Spleen (tissue), 11 donors: ENCODE results near the gene CIAPIN1. TPM values are rescaled to one million over a fixed set of nuclear protein-coding genes. Genes with fewer than 3 reads are reported as not detected.

Experiments
- DNase-seq: peaks from one replicate; pipeline ENCODE4 v3.0.0-alpha.2; 2020
- H3K27ac ChIP-seq, 8 donors: fragments of 200-600 bp; sonication (generic) in 7 of 8; 1 replicate in 4 of 8; 2 replicates in 4 of 8; pipeline versions ENCODE4 v1.5.0 to v1.8.0; 2016 to 2021; ENCODE audit warnings: inconsistent platforms in 4 of 8, mild to moderate bottlenecking in 4 of 8, moderate library complexity in 1 of 8
- H3K27me3 ChIP-seq, 7 donors: fragments of 200-600 bp; sonication (generic) in 6 of 7; replicated peaks in 1 of 7; 1 replicate in 4 of 7; 2 replicates in 3 of 7; pipeline versions ENCODE4 v1.5.0 to v1.8.0; 2016 to 2021; ENCODE audit warnings: inconsistent platforms in 3 of 7, mild to moderate bottlenecking in 1 of 7
- H3K36me3 ChIP-seq, 6 donors: fragments of 200-600 bp; sonication (generic) in 5 of 6; 1 replicate in 4 of 6; 2 replicates in 2 of 6; pipeline versions ENCODE4 v1.5.0 to v1.8.0; 2016 to 2021; ENCODE audit warnings: inconsistent platforms in 2 of 6
- H3K4me1 ChIP-seq, 6 donors: fragments of 200-600 bp; sonication (generic) in 5 of 6; 1 replicate in 3 of 6; 2 replicates in 3 of 6; pipeline versions ENCODE4 v1.5.0 to v1.8.0; 2016 to 2021; ENCODE audit warnings: inconsistent platforms in 3 of 6
- H3K4me3 ChIP-seq, 8 donors: fragments of 200-600 bp; sonication (generic) in 7 of 8; 1 replicate in 4 of 8; 2 replicates in 4 of 8; pipeline versions ENCODE4 v1.5.0 to v1.8.0; 2016 to 2021; ENCODE audit warnings: inconsistent platforms in 4 of 8, mild to moderate bottlenecking in 4 of 8, moderate library complexity in 2 of 8
- H3K9me3 ChIP-seq, 8 donors: fragments of 200-600 bp; sonication (generic) in 7 of 8; 1 replicate in 4 of 8; 2 replicates in 4 of 8; pipeline versions ENCODE4 v1.5.0 to v1.8.0; 2016 to 2021; ENCODE audit warnings: inconsistent platforms in 4 of 8
- POLR2A ChIP-seq, 3 donors: fragments of 450-650 bp; IDR thresholded peaks; one replicate each; pipeline ENCODE4 v1.5.1; 2017; ENCODE audit warnings: antibody characterized with exemption in 3 of 3, mild to moderate bottlenecking in 1 of 3
- POLR2AphosphoS5 ChIP-seq, 3 donors: sonication (generic); formaldehyde crosslinking; IDR thresholded peaks; one replicate each; pipeline ENCODE4 v1.5.1; 2017; ENCODE audit warnings: antibody characterized with exemption in 3 of 3
- WGBS, 5 donors: extraction: QIAGEN DNeasy Blood & Tissue Kit in 3 of 5; methylation state at CpG; one replicate each; pipeline versions ENCODE4 v1.1.5 to v1.1.7; 2013 to 2018; 5-methylcytosine and 5-hydroxymethylcytosine counted together
- intact Hi-C: fragments of 100-400 bp; cut with DNase I; formaldehyde crosslinking; loops from one replicate; pipeline ENCODE4 v1.15.0; 2023; ENCODE audit warnings: low total_unique reads
- polyA plus RNA-seq, 3 donors: library from polyadenylated mRNA; stranded (reverse); fragments of 200-250 nt; gene quantifications; one replicate each; pipeline ENCODE4 v1.2.1, GENCODE V29; 2013
- total RNA-seq, 7 donors: library from RNA; depleted of rRNA in 3 of 7; stranded (reverse); fragments of >200 nt in 3 of 7; fragmentation: NEBNext Ultra II Directional in 4 of 7; extraction: Animal tissue kit (Norgen Biotek cat#: 25700) in 4 of 7; gene quantifications; one replicate each; pipeline versions ENCODE4 v1.1.0 to v1.2.1, GENCODE V29; 2016 to 2021
- TF ChIP-seq, protein P1 (sequence below), 11 experiments: fragments of 200-600 bp in 7 of 11; fragments of 450-650 bp in 4 of 11; sonication (generic) in 4 of 11; IDR thresholded peaks in 8 of 11; conservative IDR thresholded peaks in 3 of 11; 1 replicate in 7 of 11; 2 replicates in 4 of 11; pipeline versions ENCODE4 v1.4.0 to v1.8.0; 2016 to 2021; ENCODE audit warnings: antibody characterized with exemption in 11 of 11, inconsistent platforms in 4 of 11, mild to moderate bottlenecking in 1 of 11
- donor health status: healthy with polysubstance abuse.
- donor health status: DM: no; HTN: no; CAD: no; lungs with moderate emphysema.
- donor health status: DM: no; HTN: no; CAD: no.
- donor health status: Bipolar disorder and iron deficiency.
- donor health status: healthy.
- donor health status: DM: no; HTN: no; CAD: no.
- donor health status: DM: yes; HTN: yes; CAD: no.

Gene CIAPIN1
- total and polyA plus RNA-seq, 10 donors = 19.6 to 39.8 (median 28.7) TPM

DNA sequence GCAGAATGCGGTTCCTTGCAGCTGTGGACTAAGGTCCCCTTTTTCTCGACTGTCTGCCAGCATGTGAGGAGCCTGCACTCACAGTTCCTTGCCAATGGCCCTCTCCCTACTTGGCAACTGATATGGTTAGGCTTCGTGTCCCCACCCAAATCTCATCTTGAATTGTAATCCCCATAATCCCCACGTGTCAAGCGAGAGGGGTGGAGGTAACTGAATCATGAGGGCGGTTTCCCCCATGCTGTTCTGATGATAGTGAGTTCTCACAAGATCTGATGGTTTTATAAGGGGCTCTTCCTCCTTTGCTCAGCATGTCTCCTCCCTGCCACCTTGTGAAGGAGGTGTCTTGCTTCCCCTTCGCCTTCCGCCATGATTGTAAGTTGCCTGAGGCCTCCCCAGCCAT is 19.9 kb downstream of the CIAPIN1 start:
- no peaks in the 10 kb centered on the region for H3K9me3 ChIP-seq
- no peak overlapping the region for H3K27ac ChIP-seq
- H3K4me3 ChIP-seq = no peak overlapping the region
- WGBS, 5 donors = 89 to 96% (median 93%) methylated on average over 8 of the region's 8 CpGs
- peaks cover 0 to 3% (median 0%) of the 10 kb centered on the region in 6 donors for H3K4me1 ChIP-seq
- intact Hi-C loops = no loop called here
- peaks cover 0 to 66% (median 56%) of the 10 kb centered on the region in 6 donors for H3K36me3 ChIP-seq
- no peaks in the 10 kb centered on the region for H3K27me3 ChIP-seq
- TF ChIP-seq POLR2A (IDR thresholded peaks at IDR 0.05) (no peak), POLR2AphosphoS5 (IDR thresholded peaks at IDR 0.05) (no peak)
- TF ChIP-seq, protein P1, sequence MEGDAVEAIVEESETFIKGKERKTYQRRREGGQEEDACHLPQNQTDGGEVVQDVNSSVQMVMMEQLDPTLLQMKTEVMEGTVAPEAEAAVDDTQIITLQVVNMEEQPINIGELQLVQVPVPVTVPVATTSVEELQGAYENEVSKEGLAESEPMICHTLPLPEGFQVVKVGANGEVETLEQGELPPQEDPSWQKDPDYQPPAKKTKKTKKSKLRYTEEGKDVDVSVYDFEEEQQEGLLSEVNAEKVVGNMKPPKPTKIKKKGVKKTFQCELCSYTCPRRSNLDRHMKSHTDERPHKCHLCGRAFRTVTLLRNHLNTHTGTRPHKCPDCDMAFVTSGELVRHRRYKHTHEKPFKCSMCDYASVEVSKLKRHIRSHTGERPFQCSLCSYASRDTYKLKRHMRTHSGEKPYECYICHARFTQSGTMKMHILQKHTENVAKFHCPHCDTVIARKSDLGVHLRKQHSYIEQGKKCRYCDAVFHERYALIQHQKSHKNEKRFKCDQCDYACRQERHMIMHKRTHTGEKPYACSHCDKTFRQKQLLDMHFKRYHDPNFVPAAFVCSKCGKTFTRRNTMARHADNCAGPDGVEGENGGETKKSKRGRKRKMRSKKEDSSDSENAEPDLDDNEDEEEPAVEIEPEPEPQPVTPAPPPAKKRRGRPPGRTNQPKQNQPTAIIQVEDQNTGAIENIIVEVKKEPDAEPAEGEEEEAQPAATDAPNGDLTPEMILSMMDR (IDR thresholded peaks at IDR 0.05 in 8 of 11, conservative IDR thresholded peaks at IDR 0.05 in 3 of 11) = no peak
- no peak for DNase-seq

DNA sequence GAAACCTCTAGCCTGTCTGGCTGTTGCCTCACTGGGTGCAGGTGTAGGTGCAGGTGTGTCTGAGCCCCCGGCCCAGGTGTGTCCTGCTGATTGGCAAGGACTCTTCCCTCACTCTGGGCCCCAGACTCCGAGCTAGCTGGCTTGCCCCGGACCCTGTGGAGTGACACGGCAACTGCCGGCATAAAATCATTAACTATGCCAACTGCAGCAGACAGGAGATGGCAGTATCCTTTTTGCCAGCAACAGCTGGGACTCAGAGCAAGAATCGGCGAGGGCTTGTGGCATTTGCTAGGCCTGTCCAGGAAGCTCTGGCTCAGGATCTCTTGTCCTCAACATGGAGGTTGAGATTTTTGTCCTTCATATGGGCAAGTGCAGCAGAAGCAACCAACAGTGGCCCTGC is 20.8 kb downstream of the CIAPIN1 start:
- H3K4me3 ChIP-seq = no peak overlapping the region
- DNase-seq = no peak
- H3K4me1 ChIP-seq = peaks cover 0 to 8% (median 0%) of the 10 kb centered on the region in 6 donors
- H3K27ac ChIP-seq = no peak overlapping the region
- intact Hi-C loops = no loop called here
- 90 to 97% (median 91%) methylated on average over 7 of the region's 7 CpGs for WGBS, 5 donors
- TF ChIP-seq POLR2AphosphoS5 (IDR thresholded peaks at IDR 0.05) = no peak
- no peak for TF ChIP-seq POLR2A (IDR thresholded peaks at IDR 0.05)
- TF ChIP-seq, protein P1 (IDR thresholded peaks at IDR 0.05 in 8 of 11, conservative IDR thresholded peaks at IDR 0.05 in 3 of 11) = no peak
- H3K27me3 ChIP-seq = no peaks in the 10 kb centered on the region
- H3K36me3 ChIP-seq = peaks cover 0 to 57% (median 47%) of the 10 kb centered on the region in 6 donors
- H3K9me3 ChIP-seq = no peaks in the 10 kb centered on the region

DNA sequence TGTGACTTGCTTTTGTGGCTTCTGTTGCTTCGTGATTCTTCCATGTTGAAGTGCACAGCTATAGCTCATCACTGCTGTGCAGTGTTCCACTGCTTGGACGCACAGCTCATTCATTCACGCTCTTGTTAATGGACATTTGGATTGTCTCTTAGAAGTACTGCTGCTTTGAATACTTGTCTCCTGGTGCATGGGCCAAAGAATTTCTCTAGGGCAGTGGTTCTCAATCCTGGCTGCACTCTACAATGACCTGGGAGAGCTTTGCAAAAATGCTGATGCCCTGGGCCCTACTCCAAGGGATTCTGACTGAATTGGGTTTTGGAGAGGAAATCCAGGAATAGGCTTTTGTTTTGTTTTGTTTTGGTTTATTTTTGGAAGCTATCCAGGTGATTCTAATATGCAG is 22.6 kb downstream of the CIAPIN1 start:
- Histone ChIP-seq H3K36me3 (peaks cover 0 to 39% (median 30%) of the 10 kb centered on the region in 6 donors), H3K27me3 (no peaks in the 10 kb centered on the region), H3K4me3 (no peak overlapping the region), H3K4me1 (peaks cover 0 to 9% (median 0%) of the 10 kb centered on the region in 6 donors), H3K27ac (no peak overlapping the region), H3K9me3 (no peaks in the 10 kb centered on the region)
- TF ChIP-seq, protein P1 (IDR thresholded peaks at IDR 0.05 in 8 of 11, conservative IDR thresholded peaks at IDR 0.05 in 3 of 11) = no peak
- TF ChIP-seq POLR2A (IDR thresholded peaks at IDR 0.05) (no peak), POLR2AphosphoS5 (IDR thresholded peaks at IDR 0.05) (no peak)
- intact Hi-C loops = no loop called here
- no peak for DNase-seq
- WGBS, 5 donors = 75 to 93% (median 83%) methylated on average over 3 of the region's 3 CpGs

DNA sequence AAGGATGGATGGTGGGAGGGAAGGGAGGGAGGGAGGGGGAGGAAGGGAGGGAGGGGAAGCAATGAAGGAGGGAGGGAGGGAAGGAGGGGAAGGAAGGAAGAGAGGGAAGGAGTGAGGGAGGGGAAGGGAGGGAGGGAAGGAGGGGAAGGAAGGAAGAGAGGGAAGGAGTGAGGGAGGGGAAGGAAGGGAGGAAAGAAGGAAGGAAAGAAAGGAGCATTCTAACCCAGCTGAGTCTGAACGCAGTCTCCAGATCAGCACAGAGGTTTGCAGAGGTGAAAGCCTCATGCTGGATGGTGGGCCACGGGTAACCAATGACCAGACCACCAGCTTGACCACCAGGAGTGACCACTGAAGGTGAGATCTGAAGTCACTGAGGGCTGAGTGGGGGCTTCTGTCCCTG is 24.0 kb downstream of the CIAPIN1 start:
- Histone ChIP-seq H3K36me3 (peaks cover 0 to 25% (median 18%) of the 10 kb centered on the region in 6 donors), H3K4me3 (no peak overlapping the region), H3K27ac (no peak overlapping the region), H3K4me1 (peaks cover 5 to 22% (median 8%) of the 10 kb centered on the region in 6 donors), H3K27me3 (no peaks in the 10 kb centered on the region), H3K9me3 (no peaks in the 10 kb centered on the region)
- no peak for DNase-seq
- TF ChIP-seq, protein P1 (IDR thresholded peaks at IDR 0.05 in 8 of 11, conservative IDR thresholded peaks at IDR 0.05 in 3 of 11) = no peak
- no peak for TF ChIP-seq POLR2AphosphoS5 (IDR thresholded peaks at IDR 0.05)
- no peak for TF ChIP-seq POLR2A (IDR thresholded peaks at IDR 0.05)
- WGBS, 5 donors = 78 to 84% (median 80%) methylated on average over 2 of the region's 2 CpGs
- intact Hi-C loops = no loop called here
